GM12878 (cell line): ENCODE measurements around the gene IGLON5. TPM values are rescaled to one million over a fixed set of nuclear protein-coding genes. Genes with fewer than 3 reads are reported as not detected.

Experiments used
- CHD2 ChIP-seq: IDR thresholded peaks from 2 replicates; pipeline ENCODE4 v1.6.1; 2011; ENCODE audit warnings: low read depth, low read length, improper control_type of control experiment, borderline replicate concordance
- DPF2 ChIP-seq: fragments of 450-650 bp; IDR thresholded peaks from 2 replicates; pipeline ENCODE4 v1.6.1; 2017; ENCODE audit warnings: mild to moderate bottlenecking
- EZH2 ChIP-seq: IDR thresholded peaks from 2 replicates; pipeline ENCODE4 v1.6.1; 2012; ENCODE audit warnings: low read depth, mild to moderate bottlenecking, control low read depth, inconsistent platforms, low read length, borderline replicate concordance; ENCODE audit not compliant: control insufficient read depth
- HDAC2 ChIP-seq: fragments of 200-600 bp; sonication (generic); IDR thresholded peaks from 2 replicates; pipeline ENCODE4 v1.6.1; 2017
- HDGF ChIP-seq: fragments of 450-650 bp; IDR thresholded peaks from 2 replicates; pipeline ENCODE4 v1.6.1; 2016; ENCODE audit warnings: antibody characterized with exemption
- JUNB ChIP-seq: IDR thresholded peaks from 2 replicates; pipeline ENCODE4 v1.6.1; 2016; ENCODE audit warnings: antibody characterized with exemption, mild to moderate bottlenecking
- MEF2B ChIP-seq: fragments of 450-650 bp; IDR thresholded peaks from 2 replicates; pipeline ENCODE4 v1.6.1; 2018; ENCODE audit warnings: mild to moderate bottlenecking, moderate library complexity; ENCODE audit not compliant: partially characterized antibody, poor library complexity, severe bottlenecking
- NFYB ChIP-seq: IDR thresholded peaks from 2 replicates; pipeline ENCODE4 v1.6.1; 2011; ENCODE audit warnings: low read depth, mild to moderate bottlenecking, low read length, improper control_type of control experiment, moderate library complexity; ENCODE audit not compliant: insufficient read depth
- NR2C1 ChIP-seq: fragments of 450-650 bp; IDR thresholded peaks from 2 replicates; pipeline ENCODE4 v1.6.1; 2017; ENCODE audit warnings: antibody characterized with exemption, mild to moderate bottlenecking, moderate library complexity
- NRF1 ChIP-seq: conservative IDR thresholded peaks from 2 replicates; pipeline ENCODE4 v1.6.1; 2011; ENCODE audit warnings: mild to moderate bottlenecking, low read depth, low read length, improper control_type of control experiment
- RUNX3 ChIP-seq: IDR thresholded peaks from 2 replicates; pipeline ENCODE4 v1.6.1; 2012; ENCODE audit warnings: low read length, inconsistent platforms
- SMAD5 ChIP-seq: IDR thresholded peaks from 2 replicates; pipeline ENCODE4 v1.6.1; 2016; ENCODE audit warnings: antibody characterized with exemption, low read depth
- SMC3 ChIP-seq: IDR thresholded peaks from 2 replicates; pipeline ENCODE4 v1.6.1; 2011; ENCODE audit warnings: low read length, improper control_type of control experiment, borderline replicate concordance
- SPI1 ChIP-seq: IDR thresholded peaks from 2 replicates; pipeline ENCODE4 v1.6.1; 2011; ENCODE audit warnings: low read depth, mild to moderate bottlenecking, low read length, moderate library complexity, borderline replicate concordance; ENCODE audit not compliant: insufficient read depth
- SUZ12 ChIP-seq: fragments of 200-600 bp; sonication (generic); IDR thresholded peaks from one replicate; pipeline ENCODE4 v1.6.1; 2018; ENCODE audit warnings: antibody characterized with exemption, mild to moderate bottlenecking; ENCODE audit not compliant: unreplicated experiment
- WRNIP1 ChIP-seq: IDR thresholded peaks from 2 replicates; pipeline ENCODE4 v1.6.1; 2011; ENCODE audit warnings: low read depth, low read length, improper control_type of control experiment, borderline replicate concordance
- YY1 ChIP-seq: IDR thresholded peaks from 2 replicates; pipeline ENCODE4 v1.6.1; 2011; ENCODE audit warnings: low read depth, mild to moderate bottlenecking, low read length
- ZBED1 ChIP-seq: IDR thresholded peaks from 2 replicates; pipeline ENCODE4 v1.6.1; 2016; ENCODE audit warnings: borderline replicate concordance
- polyA plus RNA-seq, 11 experiments: library from polyadenylated mRNA; depleted of rRNA in 4 of 11; unstranded in 6 of 11; stranded (reverse) in 5 of 11; fragments of >200 nt; fragmentation: Nextera tagmentation in 4 of 11; fragmentation: Illumina TruSeq in 1 of 11; extraction: Ambion mirVana in 4 of 11; extraction: Trizol in 1 of 11; gene quantifications; 1 replicate in 1 of 11; 2 replicates in 10 of 11; pipeline versions ENCODE4 v1.2.1 to v1.2.3, GENCODE V29; 2011 to 2016; ENCODE audit warnings: inconsistent platforms in 2 of 11, missing spikeins in 2 of 11, low read depth in 1 of 11
- total RNA-seq, 4 experiments: library from RNA; depleted of rRNA in 3 of 4; stranded (reverse); fragments of >200 nt in 3 of 4; fragmentation: Illumina TruSeq in 1 of 4; extraction: Trizol in 1 of 4; gene quantifications; 2 replicates each; pipeline versions ENCODE4 v1.2.1 to v1.2.3, GENCODE V29; 2013 to 2021
- TF ChIP-seq, protein P1 (sequence below): fragments of 450-650 bp; IDR thresholded peaks from 2 replicates; pipeline ENCODE4 v1.6.1; 2016; ENCODE audit warnings: mild to moderate bottlenecking
- TF ChIP-seq, protein P2 (sequence below): fragments of 450-650 bp; IDR thresholded peaks from 2 replicates; pipeline ENCODE4 v1.6.1; 2014; ENCODE audit warnings: mild to moderate bottlenecking
- TF ChIP-seq, protein P3 (sequence below): IDR thresholded peaks from 2 replicates; pipeline ENCODE4 v1.6.1; 2011; ENCODE audit warnings: borderline replicate concordance, low read depth, mild to moderate bottlenecking, moderate library complexity, mixed read lengths, low read length; ENCODE audit not compliant: insufficient read depth; ENCODE audit errors: extremely low read length
- TF ChIP-seq, protein P4 (sequence below): fragments of 450-650 bp; formaldehyde crosslinking; IDR thresholded peaks from 2 replicates; pipeline ENCODE4 v1.4.0; 2022; ENCODE audit warnings: mild to moderate bottlenecking, moderate library complexity

The IGLON5 gene
- total and polyA plus RNA-seq, 10 of the 15 experiments (the other 5 are each of a cell fraction or from before 2014, with no cell fraction given) = not detected

DNA sequence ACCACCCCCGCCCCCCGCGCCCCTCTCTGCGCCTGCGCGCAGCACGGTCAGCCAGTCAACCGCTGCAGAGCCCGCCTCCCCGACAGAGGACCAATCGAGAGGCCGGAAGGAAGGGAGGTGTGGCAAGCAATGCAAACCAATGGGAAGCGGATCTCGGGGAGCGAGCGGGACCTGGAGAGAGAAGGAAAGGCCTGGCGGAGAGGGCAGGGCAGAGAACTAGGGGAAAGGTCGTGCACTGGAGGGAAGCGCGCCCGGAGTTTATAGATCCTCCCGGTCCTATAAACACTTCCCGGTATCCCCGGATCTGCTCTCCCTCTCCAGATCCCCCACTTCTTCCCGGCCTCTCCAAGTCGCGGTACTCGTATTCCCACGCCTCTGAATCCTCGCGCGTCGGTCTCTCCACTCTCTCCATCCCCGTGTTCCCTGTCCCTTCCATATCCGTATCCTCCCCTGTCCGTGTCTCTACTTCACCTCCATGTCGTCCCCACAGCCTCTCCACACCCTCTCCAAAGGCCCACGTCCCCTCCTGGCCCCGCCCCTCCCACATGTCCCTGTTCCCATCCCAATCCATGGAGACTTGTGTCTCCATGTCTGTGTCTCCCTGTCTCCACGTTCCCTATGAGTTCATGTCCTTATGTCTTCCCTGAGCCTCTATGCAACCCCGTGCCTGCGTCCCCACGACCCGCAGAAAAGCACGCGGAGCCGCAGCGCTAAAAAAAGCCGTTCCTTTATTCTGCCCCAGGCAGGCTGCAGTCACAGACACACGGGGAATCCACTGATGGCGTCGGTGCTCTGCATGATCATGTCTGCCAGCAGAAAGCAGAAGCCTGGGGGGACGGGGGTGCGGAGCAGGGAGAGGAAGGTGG, 55.2 kb downstream of the IGLON5 start (continued):
- TF ChIP-seq SMAD5 (peak; percentile 74; the same call in 1 of the 2 replicates), RUNX3 (no peak), DPF2 (no peak), EZH2 (no peak), SMC3 (no peak), HDAC2 (no peak), CHD2 (peak; percentile 72; the same call in 1 of the 2 replicates), MEF2B (peak; percentile 27), JUNB (no peak), SUZ12 (no peak), NRF1 (peak; percentile 49; the same call in 1 of the 2 replicates), SPI1 (peak; percentile 23; the same call in 1 of the 2 replicates), YY1 (no peak), ZBED1 (peak; percentile 51; the same call in 1 of the 2 replicates), HDGF (peak; percentile 94; the same call in 1 of the 2 replicates), WRNIP1 (no peak), NFYB (peak; percentile 85), NR2C1 (no peak)
- TF ChIP-seq, protein P1, sequence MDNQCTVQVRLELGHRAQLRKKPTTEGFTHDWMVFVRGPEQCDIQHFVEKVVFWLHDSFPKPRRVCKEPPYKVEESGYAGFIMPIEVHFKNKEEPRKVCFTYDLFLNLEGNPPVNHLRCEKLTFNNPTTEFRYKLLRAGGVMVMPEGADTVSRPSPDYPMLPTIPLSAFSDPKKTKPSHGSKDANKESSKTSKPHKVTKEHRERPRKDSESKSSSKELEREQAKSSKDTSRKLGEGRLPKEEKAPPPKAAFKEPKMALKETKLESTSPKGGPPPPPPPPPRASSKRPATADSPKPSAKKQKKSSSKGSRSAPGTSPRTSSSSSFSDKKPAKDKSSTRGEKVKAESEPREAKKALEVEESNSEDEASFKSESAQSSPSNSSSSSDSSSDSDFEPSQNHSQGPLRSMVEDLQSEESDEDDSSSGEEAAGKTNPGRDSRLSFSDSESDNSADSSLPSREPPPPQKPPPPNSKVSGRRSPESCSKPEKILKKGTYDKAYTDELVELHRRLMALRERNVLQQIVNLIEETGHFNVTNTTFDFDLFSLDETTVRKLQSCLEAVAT = peak; percentile 82
- TF ChIP-seq, protein P2, sequence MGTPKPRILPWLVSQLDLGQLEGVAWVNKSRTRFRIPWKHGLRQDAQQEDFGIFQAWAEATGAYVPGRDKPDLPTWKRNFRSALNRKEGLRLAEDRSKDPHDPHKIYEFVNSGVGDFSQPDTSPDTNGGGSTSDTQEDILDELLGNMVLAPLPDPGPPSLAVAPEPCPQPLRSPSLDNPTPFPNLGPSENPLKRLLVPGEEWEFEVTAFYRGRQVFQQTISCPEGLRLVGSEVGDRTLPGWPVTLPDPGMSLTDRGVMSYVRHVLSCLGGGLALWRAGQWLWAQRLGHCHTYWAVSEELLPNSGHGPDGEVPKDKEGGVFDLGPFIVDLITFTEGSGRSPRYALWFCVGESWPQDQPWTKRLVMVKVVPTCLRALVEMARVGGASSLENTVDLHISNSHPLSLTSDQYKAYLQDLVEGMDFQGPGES = no peak
- TF ChIP-seq, protein P3, sequence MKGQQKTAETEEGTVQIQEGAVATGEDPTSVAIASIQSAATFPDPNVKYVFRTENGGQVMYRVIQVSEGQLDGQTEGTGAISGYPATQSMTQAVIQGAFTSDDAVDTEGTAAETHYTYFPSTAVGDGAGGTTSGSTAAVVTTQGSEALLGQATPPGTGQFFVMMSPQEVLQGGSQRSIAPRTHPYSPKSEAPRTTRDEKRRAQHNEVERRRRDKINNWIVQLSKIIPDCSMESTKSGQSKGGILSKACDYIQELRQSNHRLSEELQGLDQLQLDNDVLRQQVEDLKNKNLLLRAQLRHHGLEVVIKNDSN = no peak
- TF ChIP-seq, protein P4, sequence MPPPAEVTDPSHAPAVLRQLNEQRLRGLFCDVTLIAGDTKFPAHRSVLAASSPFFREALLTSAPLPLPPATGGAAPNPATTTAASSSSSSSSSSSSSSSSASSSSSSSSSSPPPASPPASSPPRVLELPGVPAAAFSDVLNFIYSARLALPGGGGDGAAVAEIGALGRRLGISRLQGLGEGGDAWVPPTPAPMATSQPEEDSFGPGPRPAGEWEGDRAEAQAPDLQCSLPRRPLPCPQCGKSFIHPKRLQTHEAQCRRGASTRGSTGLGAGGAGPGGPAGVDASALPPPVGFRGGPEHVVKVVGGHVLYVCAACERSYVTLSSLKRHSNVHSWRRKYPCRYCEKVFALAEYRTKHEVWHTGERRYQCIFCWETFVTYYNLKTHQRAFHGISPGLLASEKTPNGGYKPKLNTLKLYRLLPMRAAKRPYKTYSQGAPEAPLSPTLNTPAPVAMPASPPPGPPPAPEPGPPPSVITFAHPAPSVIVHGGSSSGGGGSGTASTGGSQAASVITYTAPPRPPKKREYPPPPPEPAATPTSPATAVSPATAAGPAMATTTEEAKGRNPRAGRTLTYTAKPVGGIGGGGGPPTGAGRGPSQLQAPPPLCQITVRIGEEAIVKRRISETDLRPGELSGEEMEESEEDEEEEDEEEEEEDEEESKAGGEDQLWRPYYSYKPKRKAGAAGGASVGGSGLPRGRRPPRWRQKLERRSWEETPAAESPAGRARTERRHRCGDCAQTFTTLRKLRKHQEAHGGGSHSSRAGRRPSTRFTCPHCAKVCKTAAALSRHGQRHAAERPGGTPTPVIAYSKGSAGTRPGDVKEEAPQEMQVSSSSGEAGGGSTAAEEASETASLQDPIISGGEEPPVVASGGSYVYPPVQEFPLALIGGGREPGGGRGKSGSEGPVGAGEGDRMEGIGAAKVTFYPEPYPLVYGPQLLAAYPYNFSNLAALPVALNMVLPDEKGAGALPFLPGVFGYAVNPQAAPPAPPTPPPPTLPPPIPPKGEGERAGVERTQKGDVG (CRISPR knock-in tag) = no peak
